Measurements from ENCODE around the gene MT4. TPM values are rescaled to one million over a fixed set of nuclear protein-coding genes. Genes with fewer than 3 reads are reported as not detected.

MT4 gene
- total and polyA plus RNA-seq, 7 donors = not detected

DNA sequence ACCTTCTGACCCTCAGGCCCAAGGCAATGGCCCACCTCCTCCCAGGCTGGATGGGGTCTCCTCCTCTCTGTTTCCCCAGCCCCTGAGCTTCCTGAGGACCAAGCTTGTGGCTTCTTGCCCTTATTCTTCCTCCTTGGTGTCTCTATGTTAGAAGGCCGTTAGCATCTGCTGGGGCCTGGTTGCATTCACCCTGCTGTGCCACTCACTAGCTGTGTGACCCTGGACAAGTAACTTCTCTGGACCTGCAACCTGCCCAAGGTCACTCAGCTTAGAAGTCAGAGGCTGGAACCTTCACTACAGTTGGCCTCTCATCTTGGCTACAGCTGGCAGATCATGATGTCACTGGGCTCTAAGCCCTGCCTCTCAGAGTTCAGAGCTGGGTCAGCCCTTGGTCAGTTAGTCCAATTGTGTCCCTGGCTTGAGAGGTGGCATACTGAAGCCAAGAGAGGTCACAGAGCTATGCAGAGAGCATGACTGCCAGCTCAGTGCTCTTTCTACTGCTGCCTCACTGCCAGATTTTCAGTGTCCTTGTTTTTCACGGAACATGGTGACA lies 46.5 kb downstream of the MT4 start:
- Histone ChIP-seq H3K27me3 (ENCODE audit: insufficient read depth in 3 of 3, low read length in 2 of 3) (no peaks in the 10 kb centered on the region), H3K9me3 (no peaks in the 10 kb centered on the region), H3K4me3 (peak overlapping the region; percentile 89), H3K4me1 (peaks cover 43% of the 10 kb centered on the region), H3K36me3 (ENCODE audit: insufficient read depth in 1 of 2, low read depth in 1 of 2) (no peaks in the 10 kb centered on the region), H3K27ac (peak overlapping the region; percentile 99)
- DNase-seq = peak; percentile 84 to 89
- no peak for TF ChIP-seq CTCF (IDR thresholded peaks at IDR 0.05)
- WGBS, 3 donors = 14 to 17% (median 17%) methylated on average over 2 of the region's 2 CpGs
- intact Hi-C loops (cut with DNase I) = no loop called here
- peak; percentile 57 to 62 (median 60) for ATAC-seq

DNA sequence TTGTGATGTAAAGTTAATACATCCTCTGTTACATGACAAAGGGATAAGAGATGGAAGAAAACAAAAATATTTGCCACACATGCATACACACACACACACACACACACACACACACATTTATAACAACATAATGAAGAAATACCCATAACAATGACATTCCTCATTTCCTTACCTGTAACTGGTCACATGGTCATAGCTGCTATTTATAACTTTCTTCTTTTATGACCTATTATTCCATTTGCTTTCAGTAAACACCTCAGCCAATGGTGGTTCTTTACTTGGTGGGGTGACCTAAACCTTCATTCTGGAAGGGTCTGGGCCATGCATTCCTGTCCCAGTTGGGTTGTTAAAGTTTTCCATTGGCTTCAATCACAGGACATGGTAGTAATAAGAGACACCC lies 48.8 kb downstream of the MT4 start:
- intact Hi-C loops (cut with DNase I) = no loop called here
- Histone ChIP-seq H3K4me3 (no peak overlapping the region), H3K27ac (no peak overlapping the region), H3K36me3 (ENCODE audit: insufficient read depth in 1 of 2, low read depth in 1 of 2) (no peaks in the 10 kb centered on the region), H3K4me1 (peaks cover 35% of the 10 kb centered on the region), H3K27me3 (ENCODE audit: insufficient read depth in 3 of 3, low read length in 2 of 3) (no peaks in the 10 kb centered on the region), H3K9me3 (no peaks in the 10 kb centered on the region)
- ATAC-seq (no peak), DNase-seq (no peak)
- no peak for TF ChIP-seq CTCF (IDR thresholded peaks at IDR 0.05)

GRCh38 chr16:56614549-56614991 lies 49.7 kb downstream of the MT4 start:
- ATAC-seq = no peak
- TF ChIP-seq CTCF (IDR thresholded peaks at IDR 0.05) = no peak
- Histone ChIP-seq H3K4me1 (peaks cover 33% of the 10 kb centered on the region), H3K36me3 (ENCODE audit: insufficient read depth in 1 of 2, low read depth in 1 of 2) (no peaks in the 10 kb centered on the region), H3K4me3 (no peak overlapping the region), H3K27ac (no peak overlapping the region), H3K9me3 (no peaks in the 10 kb centered on the region), H3K27me3 (ENCODE audit: insufficient read depth in 3 of 3, low read length in 2 of 3) (no peaks in the 10 kb centered on the region)
- intact Hi-C loops (cut with DNase I) = no loop called here
- no peak for DNase-seq

DNA sequence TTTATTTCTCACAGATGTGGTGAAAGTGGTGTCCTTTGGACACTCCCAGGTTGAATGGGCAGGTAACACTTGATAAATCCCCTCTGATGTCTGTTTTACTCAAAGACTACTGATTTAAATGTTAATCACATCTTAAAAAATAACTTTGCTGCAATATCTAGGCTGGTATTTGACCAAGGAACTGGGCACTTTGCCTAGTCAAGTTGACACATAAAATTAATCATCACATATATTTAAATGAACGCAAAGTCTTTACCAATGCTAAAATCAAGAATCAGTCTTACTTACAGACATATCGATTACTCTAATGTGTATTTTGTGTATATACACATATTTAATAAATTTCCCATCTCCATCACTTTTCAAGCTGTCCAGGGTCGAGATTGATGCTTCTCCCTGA lies 50.5 kb downstream of the MT4 start:
- WGBS, 3 donors = 94 to 98% (median 98%) methylated on average over 3 of the region's 3 CpGs
- H3K36me3 ChIP-seq (ENCODE audit: insufficient read depth in 1 of 2, low read depth in 1 of 2) = no peaks in the 10 kb centered on the region
- H3K4me1 ChIP-seq = peaks cover 26% of the 10 kb centered on the region
- H3K9me3 ChIP-seq = no peaks in the 10 kb centered on the region
- no peak overlapping the region for H3K27ac ChIP-seq
- no peak overlapping the region for H3K4me3 ChIP-seq
- no peak for ATAC-seq
- TF ChIP-seq CTCF (IDR thresholded peaks at IDR 0.05) = no peak
- intact Hi-C loops (cut with DNase I) = no loop called here
- no peak for DNase-seq
- H3K27me3 ChIP-seq (ENCODE audit: insufficient read depth in 3 of 3, low read length in 2 of 3) = no peaks in the 10 kb centered on the region

DNA sequence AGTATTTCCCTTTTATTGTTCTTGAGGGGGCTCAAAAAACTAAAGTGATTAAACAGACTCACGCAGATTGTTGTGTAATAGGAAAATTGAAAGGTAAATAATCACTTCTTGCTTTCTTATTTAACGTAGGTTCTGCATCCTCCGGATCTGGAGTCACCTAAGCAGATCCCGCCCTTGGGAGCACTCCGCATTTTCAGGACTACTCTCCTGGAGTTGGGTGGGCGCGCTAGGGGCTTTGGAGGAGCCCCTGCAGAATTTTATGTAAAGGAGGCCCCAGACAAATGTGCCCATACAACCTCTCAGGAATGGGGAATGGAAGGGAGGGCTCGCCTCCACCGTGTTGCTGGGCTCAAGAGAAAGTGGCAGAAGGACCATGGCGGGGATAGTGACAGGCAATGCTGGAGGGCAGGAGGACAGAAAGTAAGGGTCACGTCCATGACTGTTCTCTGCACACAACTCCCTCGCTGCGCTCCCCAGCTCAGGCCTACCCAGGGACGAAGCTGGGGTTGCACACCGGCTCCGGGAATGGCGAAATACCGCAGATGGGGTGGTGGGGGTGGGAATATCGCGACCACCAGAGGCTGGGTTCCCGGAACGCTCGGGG lies 51.8 kb downstream of the MT4 start:
- H3K27ac ChIP-seq = peak overlapping the region; percentile 75
- no peaks in the 10 kb centered on the region for H3K36me3 ChIP-seq (ENCODE audit: insufficient read depth in 1 of 2, low read depth in 1 of 2)
- intact Hi-C loops (cut with DNase I) = no loop called here
- peak overlapping the region; percentile 64 for H3K4me3 ChIP-seq
- no peaks in the 10 kb centered on the region for H3K9me3 ChIP-seq
- no peaks in the 10 kb centered on the region for H3K27me3 ChIP-seq (ENCODE audit: insufficient read depth in 3 of 3, low read length in 2 of 3)
- H3K4me1 ChIP-seq = peaks cover 12% of the 10 kb centered on the region
- DNase-seq = no peak
- peak; percentile 4 to 20 (median 11) for ATAC-seq
- WGBS, 3 donors = 53 to 63% (median 61%) methylated on average over 20 to 23 of the region's 23 CpGs
- TF ChIP-seq CTCF (IDR thresholded peaks at IDR 0.05) = no peak

Data from psoas muscle (tissue), 8 donors.